Measurements from ENCODE around the gene SNIP1.
A peak's percentile ranks its signal among the peaks of the same experiment; 100 is the strongest.
"Not testable (repeated sequence)": the region's sequence is repeated elsewhere in the genome, so short reads cannot be mapped to it uniquely, and the experiment has no call there.

Gene SNIP1, protein sequence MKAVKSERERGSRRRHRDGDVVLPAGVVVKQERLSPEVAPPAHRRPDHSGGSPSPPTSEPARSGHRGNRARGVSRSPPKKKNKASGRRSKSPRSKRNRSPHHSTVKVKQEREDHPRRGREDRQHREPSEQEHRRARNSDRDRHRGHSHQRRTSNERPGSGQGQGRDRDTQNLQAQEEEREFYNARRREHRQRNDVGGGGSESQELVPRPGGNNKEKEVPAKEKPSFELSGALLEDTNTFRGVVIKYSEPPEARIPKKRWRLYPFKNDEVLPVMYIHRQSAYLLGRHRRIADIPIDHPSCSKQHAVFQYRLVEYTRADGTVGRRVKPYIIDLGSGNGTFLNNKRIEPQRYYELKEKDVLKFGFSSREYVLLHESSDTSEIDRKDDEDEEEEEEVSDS

DNA sequence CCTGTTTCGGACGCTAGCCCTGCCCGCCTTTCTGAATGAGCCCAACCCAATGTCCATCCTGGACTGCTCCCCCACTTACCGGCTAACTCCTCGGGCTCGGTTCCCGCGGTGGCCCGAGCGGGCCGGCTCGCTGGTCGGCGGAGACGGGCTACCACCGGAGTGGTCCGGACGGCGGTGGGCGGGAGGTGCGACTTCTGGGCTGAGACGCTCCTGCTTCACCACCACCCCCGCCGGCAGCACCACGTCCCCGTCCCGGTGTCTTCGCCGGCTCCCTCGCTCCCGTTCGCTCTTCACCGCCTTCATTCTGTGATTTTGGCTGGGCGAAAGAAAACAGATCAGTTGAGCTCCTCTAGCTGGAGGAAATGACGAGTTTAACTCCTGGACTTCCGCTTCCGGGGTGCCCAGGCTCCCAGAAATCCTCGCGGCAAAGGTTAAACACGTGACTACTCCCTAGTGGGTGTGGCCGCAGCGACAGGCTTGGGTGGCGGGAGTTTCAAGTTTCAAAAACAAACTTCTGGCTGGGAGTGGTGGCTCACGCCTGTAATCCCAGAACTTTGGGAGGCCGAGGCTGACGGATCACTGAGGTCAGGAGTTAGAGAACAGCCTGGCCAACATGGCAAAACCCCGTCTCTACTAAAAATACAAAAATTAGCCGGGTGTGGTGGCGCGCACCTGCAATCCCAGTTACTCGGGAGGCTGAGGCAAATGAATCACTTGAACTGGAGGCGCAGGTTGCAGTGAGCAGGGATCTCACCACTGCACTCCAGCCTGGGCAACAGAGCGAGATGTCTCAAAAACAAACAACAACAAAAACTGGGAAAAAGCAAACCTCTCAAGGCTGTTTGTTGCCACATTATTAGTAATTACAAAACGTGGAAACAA lies at the start of gene SNIP1:
TSS of gene SNIP1 (minus strand) at position 367 of the 882 bp plus-strand sequence. CDS start at position 303, 64 bp downstream.
- peak; percentile 82 for DNase-seq (ENCODE audit: low read depth)

DNA sequence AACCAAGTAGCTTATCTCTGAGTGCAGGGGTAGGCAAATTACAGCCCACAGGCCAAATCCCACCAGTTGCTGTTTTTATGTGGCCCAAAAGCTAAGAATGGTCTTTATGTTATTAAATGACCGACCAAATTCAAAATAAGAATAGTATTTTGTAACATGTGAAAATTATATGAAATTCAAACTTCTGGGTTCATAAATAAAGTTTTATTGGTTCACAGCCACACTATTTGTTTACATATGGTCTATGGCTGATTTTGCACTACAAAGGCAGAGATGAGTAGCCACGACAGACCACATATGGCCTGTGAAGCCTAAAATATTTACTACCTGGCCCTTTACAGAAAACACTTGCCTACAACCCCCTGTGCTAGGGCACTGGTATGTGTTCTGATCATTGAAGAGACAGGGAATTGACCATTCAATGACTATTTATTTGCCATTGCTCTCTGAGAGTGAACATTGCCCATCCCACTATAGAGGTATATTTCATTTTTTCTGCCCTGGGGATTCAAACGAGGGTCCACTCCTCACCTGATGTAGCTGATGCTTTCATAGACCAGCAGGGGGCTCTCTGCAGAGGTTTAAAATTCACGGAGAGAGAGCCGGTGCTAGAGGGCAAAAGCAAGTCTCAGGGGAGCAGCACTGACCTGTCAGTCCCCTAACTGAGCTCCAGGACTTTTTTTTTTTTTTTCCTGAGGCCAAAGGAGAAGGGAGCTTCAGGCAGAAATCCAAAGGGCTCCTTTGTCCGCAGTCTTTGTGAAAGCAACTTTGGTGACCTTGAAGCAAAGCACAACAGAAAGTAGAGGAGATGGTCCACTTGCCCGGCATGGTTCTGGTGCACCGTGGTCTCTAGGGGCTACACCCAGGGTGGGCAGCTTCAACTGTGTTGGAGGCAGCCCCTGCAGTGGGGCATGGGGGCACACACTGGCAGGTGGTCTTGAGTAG lies 48.9 kb upstream of the SNIP1 start:
- no peak for DNase-seq (ENCODE audit: low read depth)

DNA sequence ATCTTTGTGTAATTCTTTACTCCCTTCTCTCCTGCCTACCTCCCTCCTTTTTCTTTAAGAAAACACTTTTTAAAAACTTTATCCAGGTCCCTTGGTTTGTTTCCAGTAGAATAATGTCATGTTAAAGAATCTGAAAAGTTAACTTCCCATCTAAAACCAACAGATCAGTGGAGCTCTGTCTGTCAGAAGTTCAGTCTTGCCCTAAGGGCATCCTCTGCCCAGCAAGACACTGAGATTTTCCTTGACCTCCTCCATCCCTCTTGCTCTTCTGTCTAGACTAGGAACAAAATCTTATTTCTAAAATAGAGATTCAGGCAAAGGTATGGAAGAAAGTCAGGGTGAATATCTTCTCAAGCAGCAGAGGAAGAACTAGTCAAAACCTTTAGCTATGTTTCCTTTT lies 47.3 kb upstream of the SNIP1 start:
- DNase-seq (ENCODE audit: low read depth): no peak

DNA sequence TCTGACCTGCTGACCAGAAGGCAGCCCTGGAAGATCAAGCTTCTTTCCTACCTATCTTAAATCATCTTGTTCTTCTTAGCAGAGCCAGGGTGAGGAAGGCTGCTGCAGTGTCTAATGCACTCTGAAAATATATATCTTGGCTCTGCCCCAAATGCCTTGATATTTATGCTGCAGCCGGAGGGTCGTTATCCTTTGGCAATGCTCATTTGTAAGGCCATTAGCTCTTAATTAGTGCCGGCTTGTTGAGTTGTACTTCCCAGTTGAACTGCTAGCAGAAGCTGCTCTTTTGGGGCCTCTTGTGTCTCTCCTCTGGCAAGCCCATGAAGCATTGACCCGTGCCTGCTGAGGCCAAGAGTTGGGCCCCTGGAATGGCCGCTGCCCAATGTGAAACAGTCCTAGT lies 45.8 kb upstream of the SNIP1 start:
- no peak for DNase-seq (ENCODE audit: low read depth)

DNA sequence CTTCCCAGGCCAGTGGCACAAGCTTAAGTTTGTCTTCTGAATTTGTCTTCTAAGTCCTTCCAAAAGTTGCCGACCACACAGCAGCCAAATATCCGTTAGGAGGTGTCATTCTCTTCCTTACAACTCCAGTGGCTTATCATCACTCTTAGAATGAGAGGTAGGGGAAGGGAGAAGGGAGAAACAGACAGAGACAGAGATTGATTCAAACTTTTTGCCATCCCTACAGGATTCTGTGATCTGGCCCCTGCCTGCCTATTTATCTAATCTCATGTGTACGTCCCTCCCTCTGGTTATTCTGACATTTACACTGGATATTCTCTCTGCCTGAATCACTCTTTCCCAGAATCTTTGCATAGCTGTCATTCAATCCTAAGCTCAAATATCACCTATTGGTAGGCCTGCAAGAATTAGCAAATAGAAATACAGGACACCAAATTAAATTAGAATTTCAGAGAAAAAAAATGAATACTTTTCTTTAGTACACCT lies 42.1 kb upstream of the SNIP1 start:
- no peak for DNase-seq (ENCODE audit: low read depth)

DNA sequence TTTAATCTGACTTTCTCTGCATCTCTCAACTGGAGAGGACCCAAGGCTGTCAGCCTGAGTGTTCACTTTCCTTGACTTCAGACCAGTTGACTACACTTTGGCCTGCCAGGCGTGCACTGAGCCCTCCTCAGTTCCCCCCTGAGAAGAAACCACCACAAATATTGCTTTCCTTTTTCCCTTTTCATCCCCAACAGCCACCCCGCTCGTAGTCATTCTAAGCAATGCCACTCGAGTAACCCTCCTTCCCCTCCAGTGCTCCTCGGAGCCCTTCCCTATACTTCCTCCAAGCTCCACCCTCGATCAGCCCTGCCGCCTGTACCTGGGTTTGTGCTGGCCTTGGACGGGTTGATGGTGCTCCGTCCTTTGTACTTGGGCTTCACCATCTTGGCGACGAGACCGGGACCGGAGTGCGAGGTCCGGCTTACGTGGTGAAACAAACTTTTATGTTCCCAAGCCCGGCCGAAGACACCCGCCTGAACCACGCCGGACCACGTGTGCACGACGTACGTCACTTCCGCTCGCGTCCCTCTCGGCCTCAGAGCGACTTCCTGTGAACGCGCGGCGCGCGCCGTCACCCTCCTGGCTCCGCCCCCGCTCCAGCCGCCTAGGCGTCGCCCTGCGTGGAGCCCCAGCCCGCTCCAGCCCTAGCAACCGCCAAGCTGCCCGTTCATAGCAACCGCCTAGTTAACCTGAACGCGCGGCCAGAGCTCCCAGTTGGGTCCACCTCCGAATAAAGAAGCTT lies 41.5 kb upstream of the SNIP1 start, which contains the start of gene GNL2:
TSS of gene GNL2 (minus strand) at position 498 of the 742 bp plus-strand sequence. CDS start at position 383, 115 bp downstream.
- DNase-seq (ENCODE audit: low read depth): peak; percentile 91

DNA sequence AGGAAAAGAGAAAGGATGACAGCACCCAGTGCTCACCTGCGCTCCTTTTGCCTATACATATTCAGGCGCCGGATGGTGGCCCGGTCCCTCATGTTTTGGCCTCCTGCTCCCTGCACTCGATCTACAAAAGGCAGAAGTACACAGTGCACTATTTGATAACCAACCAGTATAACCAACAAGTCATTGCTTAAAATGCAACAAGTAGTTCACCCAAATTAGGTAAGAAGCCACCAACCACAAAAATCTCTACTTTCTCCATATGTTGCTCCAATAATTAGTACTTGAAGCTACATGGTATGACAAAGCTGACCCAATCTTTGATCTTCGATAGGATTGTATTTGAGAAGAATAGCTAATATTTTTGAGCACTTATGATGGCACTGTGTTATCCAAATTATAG lies 39.6 kb upstream of the SNIP1 start:
- DNase-seq (ENCODE audit: low read depth): no peak

DNA sequence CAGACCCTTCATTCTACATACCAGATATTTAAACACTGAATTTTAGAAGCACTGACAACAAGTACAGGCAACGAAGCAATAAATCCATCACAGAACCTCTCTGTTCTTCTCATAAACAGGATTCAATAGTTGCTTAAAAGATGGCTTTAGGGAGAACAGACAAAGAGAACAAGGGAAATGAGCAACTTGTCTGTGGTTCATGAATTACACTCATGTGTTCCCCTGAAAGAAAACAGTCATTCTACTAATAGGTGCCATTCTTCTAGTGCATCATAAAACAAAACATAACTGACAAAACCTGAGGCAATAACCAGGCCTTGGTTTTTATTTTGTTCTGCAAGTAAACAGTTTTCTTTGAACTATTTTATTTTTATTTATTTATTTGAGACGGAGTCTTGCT lies 34.8 kb upstream of the SNIP1 start:
- DNase-seq (ENCODE audit: low read depth): no peak

DNA sequence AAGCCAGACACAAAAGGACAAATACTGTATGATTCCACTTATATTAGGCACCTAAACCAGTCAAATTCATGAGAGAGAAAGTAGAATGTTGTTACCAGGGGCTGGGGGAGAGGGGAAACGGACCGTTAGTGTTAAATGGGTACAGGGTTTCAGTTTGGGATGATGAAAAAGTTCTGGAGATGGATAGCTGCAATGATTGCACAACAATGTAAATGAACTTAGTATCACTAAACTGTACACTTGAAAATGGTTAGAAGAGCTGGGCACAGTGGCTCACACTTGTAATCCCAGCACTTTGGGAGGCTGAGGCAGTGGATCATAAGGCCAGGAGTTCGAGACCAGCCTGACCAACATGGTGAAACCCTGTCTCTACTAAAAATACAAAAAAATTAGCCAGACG lies 30.5 kb upstream of the SNIP1 start:
- DNase-seq (ENCODE audit: low read depth): not testable (repeated sequence)

DNA sequence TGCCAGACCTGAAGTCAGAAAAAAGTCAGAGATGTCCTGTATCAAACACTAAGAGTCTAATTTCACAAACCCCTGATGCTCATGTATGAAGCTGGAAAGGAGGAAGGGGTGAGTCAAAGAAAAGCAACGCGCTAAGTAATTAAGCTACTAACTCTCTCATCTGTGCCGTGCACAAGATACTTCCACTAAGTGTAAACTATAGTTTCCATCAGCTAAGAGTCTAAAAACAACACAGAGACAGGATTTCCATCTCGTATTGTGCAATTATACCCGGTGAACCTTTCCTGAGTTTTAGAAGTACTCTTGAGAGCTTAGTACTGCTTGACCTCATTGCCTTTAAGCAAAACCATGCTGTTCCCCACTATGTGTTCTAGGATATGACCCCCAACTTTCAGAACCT lies 21.6 kb upstream of the SNIP1 start:
- DNase-seq (ENCODE audit: low read depth): peak; percentile 36

DNA sequence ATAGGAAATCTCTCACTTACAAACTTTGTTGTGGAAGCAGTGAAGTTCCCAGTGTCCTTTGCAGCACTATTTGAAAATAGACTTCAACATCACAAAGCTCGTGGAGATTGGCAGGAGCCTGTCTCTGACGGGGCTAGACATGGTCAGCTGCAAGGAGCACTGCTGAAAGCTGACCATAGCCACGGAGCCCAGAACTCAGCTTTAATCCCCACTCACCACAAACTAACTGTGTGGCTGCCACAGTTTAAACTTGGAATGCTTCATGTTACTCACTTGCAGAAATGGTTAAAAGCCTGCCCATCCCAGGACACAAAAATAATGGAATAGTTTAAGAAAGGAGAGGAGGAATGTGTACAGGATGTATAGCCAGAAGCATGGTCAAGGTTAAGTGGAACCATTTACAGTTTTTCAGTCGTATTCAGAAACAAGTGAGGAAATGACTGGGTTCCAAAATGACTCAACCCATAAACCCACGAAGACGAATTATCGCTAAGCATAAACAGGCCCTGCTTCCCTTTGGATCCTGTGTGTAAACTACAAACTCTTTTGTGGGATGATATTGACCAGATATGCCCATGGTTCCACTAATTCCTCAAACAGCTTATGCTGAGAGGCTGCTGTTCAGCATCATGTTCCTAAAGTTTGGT lies 20.9 kb upstream of the SNIP1 start:
- peak; percentile 55 for DNase-seq (ENCODE audit: low read depth)

DNA sequence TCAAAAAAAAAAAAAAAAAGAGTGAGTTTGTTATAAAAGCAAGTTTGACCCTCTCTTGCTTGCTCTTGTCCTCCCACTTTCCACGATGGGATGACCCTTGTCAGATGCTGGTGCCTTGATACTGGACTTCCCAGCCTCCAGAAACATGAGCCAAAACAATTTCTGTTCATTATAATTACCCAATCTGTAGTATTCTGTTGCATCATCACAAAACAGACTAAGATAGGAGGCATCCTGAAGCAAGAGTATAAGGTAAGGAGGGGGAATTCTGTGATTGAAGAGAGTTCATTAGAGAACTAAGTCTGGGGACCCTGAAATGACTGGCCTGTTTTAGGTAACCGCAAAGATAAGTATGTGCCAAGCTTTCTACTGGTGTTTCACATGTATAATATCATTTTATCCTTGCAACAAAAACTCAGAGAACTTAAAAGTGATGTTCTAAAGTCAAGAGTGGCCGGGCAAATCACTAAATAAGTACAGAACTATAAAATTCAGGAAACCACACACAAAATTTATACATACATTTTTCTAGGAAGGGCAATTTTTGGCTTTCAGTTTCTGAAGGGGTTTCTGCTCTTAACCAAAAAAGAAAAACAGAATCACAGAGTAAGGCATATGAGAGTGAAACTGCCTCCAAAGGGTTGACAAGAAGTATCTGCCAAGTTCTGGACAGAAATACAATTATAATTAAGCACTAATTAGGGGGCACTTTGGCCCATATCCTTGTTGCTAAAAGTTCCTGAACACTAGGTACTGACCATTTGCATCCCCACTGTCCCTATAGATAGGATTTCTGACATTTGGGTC lies 16.6 kb upstream of the SNIP1 start:
- no peak for DNase-seq (ENCODE audit: low read depth)

DNA sequence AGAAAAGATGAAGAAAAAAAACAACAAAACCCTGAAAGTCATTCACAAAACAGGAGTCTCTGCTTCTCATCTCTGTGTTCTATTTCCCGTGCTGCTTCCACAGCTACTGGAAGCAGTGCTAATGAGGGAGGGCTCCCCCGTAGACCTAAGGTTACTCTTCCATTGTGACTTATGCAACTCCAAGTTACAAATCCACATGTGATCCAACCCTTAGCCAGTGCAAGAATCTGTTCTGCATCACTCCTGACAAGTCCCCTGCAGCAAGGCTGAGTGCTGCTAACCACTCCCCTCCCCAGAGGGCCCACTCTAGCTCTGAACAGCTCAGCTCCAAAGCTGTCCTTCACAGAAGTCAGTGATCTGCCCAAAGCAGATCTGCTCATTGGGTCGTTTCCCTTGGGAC lies 12.9 kb upstream of the SNIP1 start:
- no peak for DNase-seq (ENCODE audit: low read depth)

DNA sequence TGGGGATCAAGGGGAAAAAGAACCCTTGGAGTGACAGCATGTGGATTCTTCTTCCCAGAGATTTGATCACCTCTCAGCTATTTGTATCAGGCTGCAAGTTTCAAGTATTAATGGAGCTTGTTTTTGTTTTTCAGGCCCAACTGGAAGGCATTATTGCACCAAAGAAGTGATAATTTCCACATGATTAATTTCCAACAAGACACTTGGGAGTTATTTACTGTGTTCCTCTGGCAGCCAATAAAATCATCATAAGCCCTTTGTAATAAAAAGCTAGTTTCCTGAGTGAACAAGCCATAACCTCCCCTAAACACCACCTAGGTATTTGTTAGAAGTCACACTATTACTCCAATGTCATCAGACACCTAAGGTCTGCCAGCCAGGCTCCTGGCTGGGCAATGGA lies 10.8 kb upstream of the SNIP1 start:
- no peak for DNase-seq (ENCODE audit: low read depth)

DNA sequence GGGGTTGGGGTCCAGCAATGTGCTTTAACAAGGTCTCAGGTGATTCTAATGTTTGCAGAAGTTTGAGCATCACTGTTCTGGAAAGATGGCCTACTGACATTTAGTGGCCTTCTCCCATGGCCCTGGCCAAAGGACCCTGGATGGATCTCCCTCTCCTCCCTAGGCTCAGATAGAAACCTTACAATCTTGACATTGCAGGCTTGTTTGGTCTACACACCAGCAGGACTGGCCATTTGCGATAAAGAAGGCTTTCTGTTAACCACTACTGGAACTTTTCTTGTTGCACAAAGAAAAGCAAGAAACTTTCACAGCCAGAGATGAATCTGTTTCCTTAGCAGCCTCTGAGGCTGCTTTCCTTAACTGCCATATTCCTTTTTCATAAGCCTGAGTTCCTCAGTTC lies 8.9 kb upstream of the SNIP1 start:
- no peak for DNase-seq (ENCODE audit: low read depth)

DNA sequence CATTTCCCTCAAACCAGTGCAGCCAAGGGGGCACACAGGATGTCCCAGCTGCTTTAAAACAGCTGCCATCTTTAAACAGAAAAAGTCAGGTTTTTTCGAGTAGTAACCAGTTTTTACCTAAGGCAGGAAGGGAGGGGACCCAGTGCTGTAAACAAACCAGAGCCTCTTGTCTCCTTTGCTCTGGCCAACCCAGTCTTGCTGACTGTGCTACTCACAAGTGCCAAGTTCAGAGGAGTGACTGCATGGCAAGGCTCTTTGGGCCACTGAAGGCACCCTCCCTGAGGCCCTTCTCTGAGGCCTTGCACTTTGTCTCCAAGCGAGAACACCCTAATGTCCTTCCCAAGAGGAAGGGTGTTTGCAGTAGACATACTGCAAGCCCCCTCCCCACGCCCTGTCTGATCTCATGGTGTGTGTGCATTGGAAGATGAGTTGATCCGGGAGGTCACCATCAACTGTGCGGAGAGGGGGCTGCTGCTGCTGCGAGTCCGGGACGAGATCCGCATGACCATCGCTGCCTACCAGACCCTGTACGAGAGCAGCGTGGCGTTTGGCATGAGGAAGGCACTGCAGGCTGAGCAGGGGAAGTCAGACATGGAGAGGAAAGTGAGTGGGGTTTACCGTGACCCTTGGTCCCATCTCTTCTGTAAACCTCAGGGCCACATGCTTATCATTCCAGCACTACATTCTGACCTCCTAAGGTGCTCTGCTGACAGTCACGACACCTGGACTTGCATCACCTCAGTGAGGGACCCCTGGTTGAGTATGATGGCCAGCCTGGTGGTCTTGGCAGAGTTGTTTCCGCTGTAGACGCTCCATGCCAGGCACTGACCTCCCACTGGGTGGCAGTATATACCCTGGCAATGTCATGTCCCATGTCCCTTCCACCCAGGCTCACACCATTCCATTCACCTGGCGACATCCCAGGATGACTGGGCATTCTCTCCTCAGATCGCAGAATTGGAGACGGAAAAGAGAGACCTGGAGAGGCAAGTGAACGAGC lies 7.3 kb upstream of the SNIP1 start:
- no peak for DNase-seq (ENCODE audit: low read depth)

DNA sequence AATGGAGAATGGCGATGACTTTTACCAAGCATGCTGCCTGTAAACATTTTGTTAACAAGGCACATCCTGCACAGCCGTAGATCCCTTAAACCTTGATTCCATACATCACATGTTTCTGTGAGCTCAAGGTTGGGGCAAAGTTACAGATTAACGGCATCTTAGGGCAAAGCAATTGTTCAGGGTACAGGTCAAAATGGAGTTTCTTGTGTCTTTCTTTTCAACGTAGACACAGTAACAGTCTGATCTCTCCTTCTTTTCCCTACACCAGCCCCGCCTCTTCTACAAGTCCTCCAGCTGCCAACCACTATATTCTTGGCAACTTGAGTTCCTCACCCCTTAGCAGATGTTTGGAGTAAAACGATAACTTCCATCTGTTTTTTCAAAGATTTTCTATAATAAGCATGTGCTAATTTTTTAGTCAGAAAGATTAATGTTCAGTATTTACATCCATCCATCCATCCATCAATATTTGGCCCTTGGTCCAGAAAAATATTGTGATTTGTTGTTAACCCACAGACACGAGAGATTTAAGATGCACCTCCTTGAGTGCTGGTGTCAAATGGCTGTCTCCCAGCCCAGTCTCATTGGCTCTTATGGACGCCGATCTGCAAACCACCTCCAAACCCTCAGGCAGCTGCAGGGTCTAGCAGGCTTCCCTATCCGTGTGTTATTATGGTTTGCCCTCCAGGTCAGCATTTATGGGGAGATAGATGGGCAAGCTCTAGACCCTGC lies 6.5 kb upstream of the SNIP1 start:
- no peak for DNase-seq (ENCODE audit: low read depth)

DNA sequence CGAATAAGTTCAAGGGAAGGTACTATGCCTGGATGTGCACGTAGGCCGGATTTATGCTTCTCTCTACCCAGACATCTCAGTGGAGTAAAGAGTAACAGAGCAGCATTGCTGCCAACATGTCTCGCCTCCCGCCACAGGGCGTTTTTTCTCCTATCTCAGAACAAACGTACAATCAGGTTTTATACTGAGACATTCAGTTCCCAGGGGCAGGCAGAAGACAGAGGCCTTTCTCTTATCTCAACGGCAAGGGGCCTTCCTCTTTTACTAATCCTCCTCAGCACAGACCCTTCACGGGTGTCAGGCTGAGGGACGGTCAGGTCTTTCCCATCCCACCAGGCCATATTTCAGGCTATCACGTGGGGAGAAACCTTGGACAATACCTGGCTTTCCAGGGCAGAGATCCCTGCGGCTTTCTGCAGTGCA lies 5.9 kb upstream of the SNIP1 start:
- DNase-seq (ENCODE audit: low read depth): not testable (repeated sequence)
